ENCODE data around the gene HMCN2. TPM values are rescaled to one million over a fixed set of nuclear protein-coding genes. Genes with fewer than 3 reads are reported as not detected.
"Not testable (repeated sequence)": the region's sequence is repeated elsewhere in the genome, so short reads cannot be mapped to it uniquely, and the experiment has no call there.

The HMCN2 gene
- total and polyA plus RNA-seq, 9 donors = 0.12 to 4.2 (median 0.98) TPM

GRCh38 chr9:130256644-130257043 lies 8.9 kb upstream of the HMCN2 start:
- TF ChIP-seq EP300 (IDR thresholded peaks at IDR 0.05) = no peak
- TF ChIP-seq POLR2A (IDR thresholded peaks at IDR 0.05) = no peak
- no peak for TF ChIP-seq CTCF (IDR thresholded peaks at IDR 0.05)
- Histone ChIP-seq H3K4me1 (ENCODE audit: insufficient read depth) (no peaks in the 10 kb centered on the region), H3K27ac (no peak overlapping the region), H3K4me3 (no peak overlapping the region), H3K9me3 (no peaks in the 10 kb centered on the region), H3K36me3 (no peaks in the 10 kb centered on the region), H3K27me3 (no peaks in the 10 kb centered on the region)
- DNase-seq = no peak
- intact Hi-C loops (cut with DNase I) = no loop called here
- 74 to 82% (median 81%) methylated on average over 2 of the region's 2 CpGs for WGBS, 3 donors

DNA sequence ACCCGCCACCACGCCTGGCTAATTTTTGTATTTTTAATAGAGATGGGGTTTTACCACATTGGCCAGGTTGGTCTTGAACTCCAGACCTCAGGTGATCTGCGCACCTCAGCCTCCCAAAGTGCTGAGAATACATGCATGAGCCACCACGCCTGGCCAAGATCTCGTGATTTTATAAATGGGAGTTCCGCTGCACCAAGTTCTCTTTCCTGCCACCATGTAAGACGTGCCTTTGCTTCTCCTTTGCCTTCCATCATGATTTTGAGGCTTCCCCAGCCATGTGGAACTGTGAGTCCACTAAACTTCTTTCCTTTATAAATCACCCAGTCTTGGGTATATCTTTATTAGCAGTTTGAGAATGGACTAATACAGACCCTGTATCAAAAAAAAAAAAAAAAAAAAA lies 7.4 kb upstream of the HMCN2 start:
- intact Hi-C loops (cut with DNase I); H3K36me3 ChIP-seq; DNase-seq; H3K9me3 ChIP-seq; H3K4me3 ChIP-seq; H3K4me1 ChIP-seq (ENCODE audit: insufficient read depth); H3K27me3 ChIP-seq; H3K27ac ChIP-seq: not testable (repeated sequence)
- WGBS, 3 donors = 93 to 97% (median 96%) methylated on average over 7 of the region's 7 CpGs

- DNase-seq = no peak
- H3K36me3 ChIP-seq = no peaks in the 10 kb centered on the region
- no peaks in the 10 kb centered on the region for H3K27me3 ChIP-seq
- intact Hi-C loops (cut with DNase I) = no loop called here
- no peak overlapping the region for H3K27ac ChIP-seq
- H3K4me1 ChIP-seq (ENCODE audit: insufficient read depth) = no peaks in the 10 kb centered on the region
- 74 to 87% (median 82%) methylated on average over 4 of the region's 4 CpGs for WGBS, 3 donors
- TF ChIP-seq CTCF (IDR thresholded peaks at IDR 0.05) (no peak), POLR2A (IDR thresholded peaks at IDR 0.05) (no peak), EP300 (IDR thresholded peaks at IDR 0.05) (no peak)
- H3K9me3 ChIP-seq = no peaks in the 10 kb centered on the region
- H3K4me3 ChIP-seq = no peak overlapping the region
These were observed 6.5 kb upstream of the HMCN2 start for GRCh38 chr9:130259044-130259443.

GRCh38 chr9:130260816-130261765 lies 4.5 kb upstream of the HMCN2 start:
- no peak for TF ChIP-seq EP300 (IDR thresholded peaks at IDR 0.05)
- no peak for TF ChIP-seq CTCF (IDR thresholded peaks at IDR 0.05)
- TF ChIP-seq POLR2A (IDR thresholded peaks at IDR 0.05) = no peak
- H3K4me1 ChIP-seq (ENCODE audit: insufficient read depth) = no peaks in the 10 kb centered on the region
- H3K27ac ChIP-seq = no peak overlapping the region
- H3K9me3 ChIP-seq = no peaks in the 10 kb centered on the region
- intact Hi-C loops (cut with DNase I) = no loop called here
- WGBS, 3 donors = 45 to 50% (median 48%) methylated on average over 16 of the region's 16 CpGs
- no peak overlapping the region for H3K4me3 ChIP-seq
- H3K27me3 ChIP-seq = no peaks in the 10 kb centered on the region
- no peaks in the 10 kb centered on the region for H3K36me3 ChIP-seq
- no peak for DNase-seq

DNA sequence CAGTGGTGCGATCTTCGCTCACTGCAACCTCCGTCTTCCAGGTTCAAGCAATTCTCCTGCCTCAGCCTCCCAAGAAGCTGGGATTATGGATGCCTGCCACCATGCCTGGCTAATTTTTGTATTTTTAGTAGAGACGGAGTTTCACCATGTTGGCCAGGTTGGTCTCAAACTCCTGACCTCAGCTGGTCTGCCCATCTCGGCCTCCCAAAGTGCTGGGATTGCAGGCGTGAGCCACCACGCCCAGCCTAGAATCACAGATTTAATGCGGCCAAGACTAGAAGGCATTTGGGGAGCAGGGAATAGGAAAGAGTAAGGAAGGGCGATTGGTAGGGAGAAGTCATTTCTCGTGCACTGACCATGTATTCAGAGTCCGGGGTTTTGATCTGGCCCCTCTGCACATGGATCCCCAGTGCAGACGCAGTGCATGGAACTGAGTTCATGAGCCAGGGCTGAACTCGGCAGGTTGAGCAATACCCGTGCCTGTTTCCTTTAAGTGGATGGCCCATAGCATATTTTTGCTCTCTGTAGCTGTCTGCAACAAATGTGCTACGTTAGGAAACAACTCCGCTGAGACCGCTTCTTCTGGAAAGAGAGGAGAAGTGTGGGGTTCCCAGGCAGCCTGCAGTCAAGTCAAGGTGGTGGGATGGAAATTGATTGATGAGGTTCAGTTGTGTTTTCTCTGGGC lies 3.4 kb upstream of the HMCN2 start:
- Histone ChIP-seq H3K27me3 (no peaks in the 10 kb centered on the region), H3K9me3 (no peaks in the 10 kb centered on the region), H3K27ac (no peak overlapping the region), H3K4me3 (no peak overlapping the region), H3K36me3 (no peaks in the 10 kb centered on the region), H3K4me1 (ENCODE audit: insufficient read depth) (no peaks in the 10 kb centered on the region)
- whole genome bisulfite sequencing, 3 donors = 89 to 91% (median 91%) methylated on average over 17 of the region's 17 CpGs
- DNase-seq = no peak
- no peak for TF ChIP-seq POLR2A (IDR thresholded peaks at IDR 0.05)
- TF ChIP-seq CTCF (IDR thresholded peaks at IDR 0.05) = no peak
- no peak for TF ChIP-seq EP300 (IDR thresholded peaks at IDR 0.05)
- intact Hi-C loops (cut with DNase I) = no loop called here

All from ovary (tissue), 9 donors.